ENCODE results near the gene ZRANB3.
"Not testable (repeated sequence)": the region's sequence is repeated elsewhere in the genome, so short reads cannot be mapped to it uniquely, and the experiment has no call there.

DNA sequence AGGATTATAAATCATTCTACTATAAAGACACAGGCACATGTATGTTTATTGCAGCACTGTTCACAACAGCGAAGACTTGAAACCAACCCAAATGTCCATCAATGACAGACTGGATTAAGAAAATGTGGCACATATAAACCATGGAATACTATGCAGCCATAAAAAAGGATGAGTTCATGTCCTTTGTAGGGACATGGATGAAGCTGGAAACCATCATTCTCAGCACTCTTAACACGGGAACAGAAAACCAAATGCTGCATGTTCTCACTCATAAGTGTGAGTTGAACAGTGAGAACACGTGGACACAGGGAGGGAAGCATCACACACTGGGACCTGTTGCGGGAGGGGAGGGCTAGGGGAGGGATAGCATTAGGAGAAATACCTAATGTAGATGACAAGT, 441.4 kb downstream of the ZRANB3 start:
- TF ChIP-seq SP1 (IDR thresholded peaks at IDR 0.05); ARNT (IDR thresholded peaks at IDR 0.05); FOXA1 (IDR thresholded peaks at IDR 0.05); FOXM1 (IDR thresholded peaks at IDR 0.05; ENCODE audit: borderline replicate concordance); BHLHE40 (IDR thresholded peaks at IDR 0.05; ENCODE audit: borderline replicate concordance); NFRKB (IDR thresholded peaks at IDR 0.05); CTBP1 (IDR thresholded peaks at IDR 0.05; ENCODE audit: borderline replicate concordance); ZNF384 (IDR thresholded peaks at IDR 0.05): not testable (repeated sequence)
- TF ChIP-seq, protein P1, sequence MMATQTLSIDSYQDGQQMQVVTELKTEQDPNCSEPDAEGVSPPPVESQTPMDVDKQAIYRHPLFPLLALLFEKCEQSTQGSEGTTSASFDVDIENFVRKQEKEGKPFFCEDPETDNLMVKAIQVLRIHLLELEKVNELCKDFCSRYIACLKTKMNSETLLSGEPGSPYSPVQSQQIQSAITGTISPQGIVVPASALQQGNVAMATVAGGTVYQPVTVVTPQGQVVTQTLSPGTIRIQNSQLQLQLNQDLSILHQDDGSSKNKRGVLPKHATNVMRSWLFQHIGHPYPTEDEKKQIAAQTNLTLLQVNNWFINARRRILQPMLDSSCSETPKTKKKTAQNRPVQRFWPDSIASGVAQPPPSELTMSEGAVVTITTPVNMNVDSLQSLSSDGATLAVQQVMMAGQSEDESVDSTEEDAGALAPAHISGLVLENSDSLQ (IDR thresholded peaks at IDR 0.05): not testable (repeated sequence)

Measured in HEK293T (cell line).